HG03196 (cell line): ENCODE results near the gene LILRB5.
"Not testable (repeated sequence)": the region's sequence is repeated elsewhere in the genome, so short reads cannot be mapped to it uniquely, and the experiment has no call there.

ENCODE experiments used
- ATAC-seq: cut with Tn5 transposase; IDR thresholded peaks from one replicate; pipeline ENCODE4 v1.9.1; 2021; ENCODE audit not compliant: unreplicated experiment

Gene LILRB5

GRCh38 chr19:54277111-54277615 is 20.1 kb upstream of the LILRB5 start:
- not testable (repeated sequence) for ATAC-seq

DNA sequence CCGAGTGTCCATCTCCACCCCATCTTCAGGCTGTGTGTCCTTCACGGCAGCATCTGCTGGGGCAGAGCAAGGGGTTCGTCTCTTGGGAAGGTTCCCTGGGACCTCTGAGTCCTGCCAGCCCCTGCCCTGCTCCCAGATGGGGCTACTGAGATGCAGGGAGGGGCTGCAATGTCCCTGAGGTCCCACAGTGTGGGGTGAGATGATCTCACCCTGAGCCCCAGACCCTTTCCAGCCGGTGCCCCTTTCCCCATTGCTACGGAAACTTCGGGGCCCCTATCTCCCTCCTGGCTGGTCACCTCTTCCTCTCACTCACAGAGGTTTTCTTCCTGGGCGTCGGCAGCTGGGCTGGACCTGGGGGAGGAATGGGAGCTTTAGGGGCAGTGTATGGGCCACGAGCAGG is 18.9 kb upstream of the LILRB5 start:
- no peak for ATAC-seq

- not testable (repeated sequence) for ATAC-seq
Measured at GRCh38 chr19:54274516-54274915, 17.4 kb upstream of the LILRB5 start.

GRCh38 chr19:54273821-54274220 is 16.7 kb upstream of the LILRB5 start:
- no peak for ATAC-seq

GRCh38 chr19:54272181-54272580 is 15.1 kb upstream of the LILRB5 start:
- not testable (repeated sequence) for ATAC-seq

- ATAC-seq = not testable (repeated sequence)
Measured at GRCh38 chr19:54271587-54271986, 14.5 kb upstream of the LILRB5 start.

DNA sequence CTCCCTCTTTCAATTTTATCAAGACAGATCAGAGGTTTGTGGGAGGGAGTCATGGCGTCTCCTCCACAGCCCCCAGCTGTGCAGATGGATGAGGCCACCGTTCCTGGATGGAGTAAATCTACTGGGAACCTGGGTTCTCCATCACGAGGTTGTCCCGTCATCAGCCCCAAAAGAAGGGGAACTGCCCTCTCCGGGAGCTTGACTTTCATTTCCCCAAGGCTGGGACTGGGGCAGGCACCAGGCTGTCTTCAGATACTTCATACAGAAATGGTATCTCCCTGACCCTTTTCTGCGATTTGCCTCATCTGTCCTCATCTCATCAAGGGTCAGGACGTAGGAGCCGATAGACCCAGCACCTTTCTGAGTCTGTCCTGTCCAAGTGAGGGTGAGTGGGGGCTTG is 14.0 kb upstream of the LILRB5 start:
- no peak for ATAC-seq

GRCh38 chr19:54268936-54269335 is 11.9 kb upstream of the LILRB5 start:
- ATAC-seq = no peak

- ATAC-seq = no peak
Measured at GRCh38 chr19:54266133-54266532, 9.1 kb upstream of the LILRB5 start.

GRCh38 chr19:54262470-54262869 is 5.4 kb upstream of the LILRB5 start:
- ATAC-seq = no peak

DNA sequence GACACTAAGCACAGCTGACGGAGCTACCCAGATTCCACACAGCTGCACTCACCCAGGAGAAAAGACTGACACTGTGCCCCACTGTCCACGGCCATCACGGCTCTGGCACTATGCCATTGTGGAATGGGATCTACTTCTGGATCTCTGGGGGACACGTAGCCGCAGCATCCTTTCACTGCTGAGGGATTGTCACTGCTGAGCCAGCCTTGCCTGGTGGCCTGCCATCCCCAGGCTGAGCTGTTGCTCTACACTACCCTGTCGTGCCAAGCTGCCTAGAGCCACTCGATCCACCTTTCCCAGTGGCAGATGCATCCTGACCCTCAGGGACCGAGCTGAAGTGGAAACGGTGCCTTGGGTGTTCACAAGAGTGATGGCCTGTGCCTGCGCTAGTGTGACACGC is 5.0 kb upstream of the LILRB5 start:
- ATAC-seq = no peak

DNA sequence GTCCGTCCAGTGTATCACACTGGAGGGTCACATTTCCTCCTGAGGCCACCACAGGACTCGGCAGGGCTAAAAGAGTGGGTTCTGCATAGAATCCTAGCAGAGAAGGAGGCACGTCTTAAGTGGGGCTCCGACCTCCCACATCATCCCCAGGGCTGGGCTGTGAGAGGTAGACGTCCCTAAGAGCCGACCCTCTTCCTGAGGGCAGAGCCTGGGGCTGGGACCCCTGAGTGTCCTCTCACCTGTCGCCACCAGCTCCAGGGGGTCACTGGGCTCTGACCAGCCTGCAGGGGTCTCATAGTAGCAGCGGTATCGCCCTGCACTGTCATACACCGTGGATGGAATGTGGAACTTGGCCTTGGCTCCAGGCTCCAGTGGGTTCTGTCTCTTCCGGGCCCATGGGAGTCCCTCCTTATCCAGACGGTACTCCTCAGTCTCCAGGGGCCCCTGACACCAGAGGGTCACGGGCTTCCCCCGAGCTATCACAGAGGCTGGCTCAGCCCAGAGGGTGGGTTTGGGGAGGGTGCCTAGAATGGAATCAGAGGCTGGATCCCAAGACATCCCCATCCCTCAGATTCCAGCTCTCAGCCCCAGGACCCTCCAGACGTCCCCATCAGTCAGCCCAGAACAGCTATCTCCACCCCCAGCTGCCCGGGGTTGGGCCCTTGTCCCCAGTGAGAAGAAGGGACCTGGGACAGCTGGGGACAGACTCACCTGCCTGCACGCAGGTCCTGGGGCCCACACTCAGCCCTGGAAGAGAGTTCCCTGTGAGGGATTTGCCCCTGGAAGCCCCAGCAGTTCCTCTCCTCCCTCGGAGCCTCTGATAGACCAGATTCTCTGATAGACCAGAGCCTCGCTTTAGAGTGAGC is 590 bp downstream of the LILRB5 start:
- ATAC-seq = no peak

- ATAC-seq = no peak
Measured at GRCh38 chr19:54255105-54255775, 1.8 kb downstream of the LILRB5 start.

DNA sequence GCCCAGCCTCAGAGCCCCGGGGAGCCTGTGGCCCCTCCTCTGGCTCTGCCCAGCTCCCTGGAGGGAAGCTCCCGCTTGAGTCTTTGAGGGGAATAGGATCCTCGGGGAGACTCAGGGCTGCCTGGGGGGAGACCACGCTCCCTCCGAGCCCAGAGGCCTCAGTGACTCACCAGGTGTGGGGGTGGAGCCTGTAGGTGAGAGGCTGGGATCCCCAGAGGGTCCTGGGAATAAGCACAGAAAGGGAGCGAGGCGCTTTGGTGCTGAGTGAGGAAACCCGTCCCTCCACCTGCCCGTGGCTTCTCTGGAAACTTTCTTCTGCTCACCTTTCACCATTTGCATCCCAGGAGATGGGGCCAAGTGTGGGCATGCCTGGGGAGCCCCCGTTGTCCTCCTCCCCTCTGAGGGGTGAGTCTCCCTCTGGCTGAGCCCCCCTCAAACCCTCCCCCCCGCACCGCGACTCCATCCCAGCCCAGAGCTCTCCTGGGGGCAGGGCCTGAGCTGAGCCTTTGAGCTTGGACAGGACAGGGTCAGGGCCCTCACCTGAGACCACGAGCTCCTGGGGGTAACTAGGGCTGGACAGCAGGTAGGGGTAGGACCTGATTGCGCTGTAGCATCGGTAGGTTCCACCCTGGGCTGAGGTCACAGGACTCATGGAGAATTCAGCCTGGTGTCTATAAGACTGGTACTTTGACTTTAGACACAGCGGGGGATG is 2.7 kb downstream of the LILRB5 start:
- no peak for ATAC-seq

- ATAC-seq = no peak
Measured at GRCh38 chr19:54253331-54254194, 3.5 kb downstream of the LILRB5 start.

- ATAC-seq = no peak
Measured at GRCh38 chr19:54252845-54253244, 4.2 kb downstream of the LILRB5 start.

- ATAC-seq = no peak
Measured at GRCh38 chr19:54252243-54252642, 4.8 kb downstream of the LILRB5 start.

DNA sequence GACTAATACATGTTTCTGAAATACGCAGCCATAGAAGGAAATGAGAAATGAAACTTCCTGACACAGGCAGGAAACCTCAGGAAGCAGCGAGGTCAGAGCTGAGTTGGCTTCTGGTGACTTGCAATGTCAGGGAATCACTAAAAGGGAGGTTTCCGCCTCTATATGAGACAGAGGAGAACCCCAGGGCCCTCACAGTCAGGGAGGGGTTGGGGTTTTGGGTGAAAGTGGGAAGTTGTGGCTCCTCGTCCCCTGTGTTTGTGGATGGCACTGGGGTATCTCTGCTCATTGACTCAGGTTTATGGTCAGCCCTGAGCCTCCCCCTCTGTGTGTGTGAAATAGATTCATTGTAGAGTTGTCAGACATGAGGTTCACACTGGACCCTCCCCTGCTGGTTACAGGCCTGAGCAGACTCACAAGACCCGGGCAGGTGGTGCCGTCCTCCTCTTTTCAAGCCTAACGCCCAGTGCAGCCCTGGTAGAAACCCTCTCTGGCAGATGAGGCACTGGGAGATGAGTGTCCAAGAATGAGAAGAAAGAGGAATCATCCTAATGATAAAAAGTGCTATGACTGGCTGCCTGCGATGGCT is 9.0 kb downstream of the LILRB5 start:
- no peak for ATAC-seq

DNA sequence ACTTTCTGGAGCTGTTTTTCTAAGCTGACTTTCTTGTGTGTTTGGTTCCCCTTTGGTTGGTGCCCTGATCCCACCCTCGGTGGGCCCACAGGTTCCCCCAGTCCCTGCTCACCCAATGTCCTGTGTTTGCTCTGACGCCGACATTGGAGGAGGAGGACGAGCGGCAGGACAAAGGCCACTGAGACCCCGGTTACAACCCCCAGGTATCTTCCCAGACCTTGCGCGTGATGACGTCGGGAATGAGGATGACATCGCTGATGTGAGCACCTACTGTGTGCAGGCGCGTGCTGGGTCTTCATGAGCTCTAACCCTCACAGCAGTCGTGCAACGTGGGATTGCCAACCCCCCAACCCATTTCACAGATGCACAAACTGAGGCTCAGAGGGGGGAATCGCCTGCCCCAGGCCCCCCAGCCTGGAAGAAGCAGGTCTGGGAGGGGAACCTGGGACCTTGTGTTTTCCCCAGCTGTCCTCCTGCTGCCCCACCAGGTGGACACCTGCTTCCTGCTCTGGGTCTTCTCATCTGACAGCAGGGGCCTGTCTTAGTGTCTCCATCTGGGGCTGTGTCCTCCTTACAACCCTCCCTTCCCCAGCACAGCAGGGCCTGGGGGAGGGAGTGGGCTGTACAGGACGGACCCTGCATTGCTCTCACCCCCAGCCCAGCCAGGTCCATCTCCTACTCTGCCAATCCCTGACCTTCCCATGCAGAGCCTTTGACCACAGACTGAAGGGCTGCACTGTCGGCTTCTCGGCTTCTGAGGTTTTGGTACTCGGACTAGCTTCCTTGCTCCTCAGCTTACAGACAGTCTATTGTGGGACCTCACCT is 9.8 kb downstream of the LILRB5 start:
- no peak for ATAC-seq
